Lower leg skin (tissue), 4 donors: ENCODE measurements around the gene ATXN3L. TPM values are rescaled to one million over a fixed set of nuclear protein-coding genes. Genes with fewer than 3 reads are reported as not detected.
"Not testable (repeated sequence)": the region's sequence is repeated elsewhere in the genome, so short reads cannot be mapped to it uniquely, and the experiment has no call there.

ENCODE experiments used
- DNase-seq, 2 donors: peaks; one replicate each; pipeline ENCODE4 v3.0.0-alpha.2; 2019; ENCODE audit warnings: low spot score in 2 of 2
- H3K4me3 ChIP-seq: fragments of 200-600 bp; sonication (generic); 2 replicates; pipeline ENCODE4 v1.5.1; 2017; ENCODE audit warnings: mild to moderate bottlenecking, low read depth; ENCODE audit not compliant: poor library complexity, severe bottlenecking
- POLR2A ChIP-seq, 2 donors: fragments of 450-650 bp; IDR thresholded peaks; one replicate each; pipeline ENCODE4 v1.6.1; 2016 to 2017; ENCODE audit warnings: antibody characterized with exemption in 2 of 2, mild to moderate bottlenecking in 1 of 2, moderate library complexity in 1 of 2
- WGBS, 2 donors: methylation state at CpG; one replicate each; pipeline ENCODE4 v1.1.5; 2018; 5-methylcytosine and 5-hydroxymethylcytosine counted together
- intact Hi-C: fragments of 100-400 bp; cut with DNase I; formaldehyde crosslinking; loops from one replicate; pipeline ENCODE4 v1.15.0; 2023; ENCODE audit warnings: low total_unique reads
- total RNA-seq, 4 donors: library from RNA; depleted of rRNA; stranded (reverse); fragments of >200 nt; gene quantifications; one replicate each; pipeline ENCODE4 v1.1.0, GENCODE V29; 2016
- TF ChIP-seq, protein P1 (sequence below), 3 donors: fragments of 450-650 bp; IDR thresholded peaks; one replicate each; pipeline ENCODE4 v1.5.1; 2016; ENCODE audit warnings: antibody characterized with exemption in 3 of 3, mild to moderate bottlenecking in 3 of 3, moderate library complexity in 2 of 3

Gene ATXN3L
- total RNA-seq, 4 donors from 2014 or later, result not detected

- no peak overlapping the region for H3K4me3 ChIP-seq
- intact Hi-C loops, result no loop called here
- no peak for DNase-seq
- WGBS, 2 donors, result 76 to 86% methylated on average over 2 of the region's 2 CpGs
- TF ChIP-seq, protein P1, sequence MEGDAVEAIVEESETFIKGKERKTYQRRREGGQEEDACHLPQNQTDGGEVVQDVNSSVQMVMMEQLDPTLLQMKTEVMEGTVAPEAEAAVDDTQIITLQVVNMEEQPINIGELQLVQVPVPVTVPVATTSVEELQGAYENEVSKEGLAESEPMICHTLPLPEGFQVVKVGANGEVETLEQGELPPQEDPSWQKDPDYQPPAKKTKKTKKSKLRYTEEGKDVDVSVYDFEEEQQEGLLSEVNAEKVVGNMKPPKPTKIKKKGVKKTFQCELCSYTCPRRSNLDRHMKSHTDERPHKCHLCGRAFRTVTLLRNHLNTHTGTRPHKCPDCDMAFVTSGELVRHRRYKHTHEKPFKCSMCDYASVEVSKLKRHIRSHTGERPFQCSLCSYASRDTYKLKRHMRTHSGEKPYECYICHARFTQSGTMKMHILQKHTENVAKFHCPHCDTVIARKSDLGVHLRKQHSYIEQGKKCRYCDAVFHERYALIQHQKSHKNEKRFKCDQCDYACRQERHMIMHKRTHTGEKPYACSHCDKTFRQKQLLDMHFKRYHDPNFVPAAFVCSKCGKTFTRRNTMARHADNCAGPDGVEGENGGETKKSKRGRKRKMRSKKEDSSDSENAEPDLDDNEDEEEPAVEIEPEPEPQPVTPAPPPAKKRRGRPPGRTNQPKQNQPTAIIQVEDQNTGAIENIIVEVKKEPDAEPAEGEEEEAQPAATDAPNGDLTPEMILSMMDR (IDR thresholded peaks at IDR 0.05), result no peak
- TF ChIP-seq POLR2A (IDR thresholded peaks at IDR 0.05), result no peak
Measured at GRCh38 chrX:13307041-13307440, 12.8 kb downstream of the ATXN3L start.

DNA sequence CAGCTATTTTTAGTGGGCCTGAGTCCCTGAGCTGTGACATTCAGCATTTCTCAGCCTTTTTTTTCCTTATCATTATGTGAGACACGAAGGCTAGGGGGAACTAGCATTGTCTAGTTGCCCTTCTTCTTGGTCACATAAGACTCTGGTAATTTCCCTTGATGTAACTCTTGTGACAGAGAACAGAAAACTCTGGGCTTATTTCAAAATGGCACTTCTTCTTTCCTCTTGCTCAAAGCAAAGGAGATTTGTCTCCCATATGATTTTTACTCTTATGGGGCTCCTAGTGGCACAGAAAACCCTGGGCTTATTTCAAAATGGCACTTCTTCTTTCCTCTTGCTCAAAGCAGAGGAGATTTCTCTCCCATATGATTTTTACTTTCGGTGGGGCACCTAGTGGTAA is 14.7 kb downstream of the ATXN3L start:
- DNase-seq, result no peak
- WGBS, 2 donors, result 81 to 91% methylated on average over 2 of the region's 2 CpGs
- TF ChIP-seq POLR2A (IDR thresholded peaks at IDR 0.05), result no peak
- TF ChIP-seq, protein P1 (IDR thresholded peaks at IDR 0.05), result no peak
- intact Hi-C loops, result no loop called here
- H3K4me3 ChIP-seq, result no peak overlapping the region

DNA sequence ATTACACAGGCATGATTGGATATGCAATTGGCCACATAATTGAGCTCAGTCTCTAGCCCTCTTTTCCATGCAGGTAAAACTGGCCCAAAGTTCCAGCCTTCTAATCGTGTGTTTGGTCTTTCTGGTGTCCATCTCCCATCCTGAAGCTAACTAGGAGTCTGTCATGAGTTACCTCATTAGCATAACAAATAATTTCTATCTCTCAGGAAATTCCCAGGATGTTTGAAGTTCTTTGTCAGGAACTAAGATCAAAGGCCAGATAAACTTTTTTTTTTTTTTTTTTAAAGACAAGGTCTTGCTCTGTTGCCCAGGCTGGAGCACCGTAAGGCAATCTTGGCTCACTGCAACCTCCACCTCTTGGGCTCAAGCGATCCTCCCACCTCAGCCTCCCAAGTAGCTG is 15.8 kb downstream of the ATXN3L start:
- 90% methylated on average over 3 of the region's 3 CpGs for WGBS, 2 donors

DNA sequence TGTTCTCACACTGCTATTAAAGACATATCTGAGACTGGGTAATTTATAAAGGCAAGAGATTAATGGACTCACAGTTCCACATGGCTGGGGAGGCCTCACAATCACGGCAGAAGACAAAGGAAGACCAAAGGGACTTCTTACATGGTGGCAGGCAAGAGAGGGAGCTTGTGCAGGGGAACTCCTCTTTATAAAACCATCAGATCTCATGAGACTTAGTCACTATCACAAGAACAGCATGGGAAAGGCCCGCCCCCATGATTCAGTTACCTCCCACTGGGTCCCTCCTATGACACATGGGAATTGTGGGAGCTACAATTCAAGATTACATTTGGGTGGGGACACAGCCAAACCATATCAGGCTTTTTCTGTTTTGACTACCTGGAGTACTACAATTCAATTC is 16.6 kb downstream of the ATXN3L start:
- intact Hi-C loops, DNase-seq, H3K4me3 ChIP-seq: not testable (repeated sequence)
- WGBS, 2 donors, result 62 to 100% methylated on average over 2 of the region's 2 CpGs

More for the DNA sequence above, 15.8 kb downstream of the ATXN3L start:
- no peak for DNase-seq
- TF ChIP-seq, protein P1 (IDR thresholded peaks at IDR 0.05), result no peak
- no peak for TF ChIP-seq POLR2A (IDR thresholded peaks at IDR 0.05)
- intact Hi-C loops, result no loop called here
- no peak overlapping the region for H3K4me3 ChIP-seq

DNA sequence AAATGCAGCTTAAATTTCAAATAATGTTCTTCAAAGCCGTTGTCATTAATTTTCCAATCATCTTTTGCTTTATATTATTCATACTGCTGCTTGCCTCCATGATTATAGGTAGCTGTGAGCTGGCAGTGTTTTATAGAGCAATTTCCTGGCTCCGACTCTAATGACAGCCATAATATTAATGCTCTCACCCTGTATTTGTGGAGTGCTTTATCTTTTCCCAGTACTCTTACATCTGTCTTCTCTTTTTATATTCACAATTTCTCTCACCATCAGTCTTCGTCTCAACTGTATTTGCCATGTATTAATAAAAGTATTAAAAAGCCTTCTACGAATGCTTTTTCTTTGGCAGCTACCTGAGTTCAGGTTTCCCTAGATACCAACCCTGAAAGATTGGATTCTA is 21.0 kb downstream of the ATXN3L start:
- H3K4me3 ChIP-seq, result no peak overlapping the region
- WGBS, 2 donors, result 73 to 74% methylated on average over 4 of the region's 4 CpGs
- intact Hi-C loops, result no loop called here
- TF ChIP-seq, protein P1 (IDR thresholded peaks at IDR 0.05), result no peak
- no peak for TF ChIP-seq POLR2A (IDR thresholded peaks at IDR 0.05)
- no peak for DNase-seq

DNA sequence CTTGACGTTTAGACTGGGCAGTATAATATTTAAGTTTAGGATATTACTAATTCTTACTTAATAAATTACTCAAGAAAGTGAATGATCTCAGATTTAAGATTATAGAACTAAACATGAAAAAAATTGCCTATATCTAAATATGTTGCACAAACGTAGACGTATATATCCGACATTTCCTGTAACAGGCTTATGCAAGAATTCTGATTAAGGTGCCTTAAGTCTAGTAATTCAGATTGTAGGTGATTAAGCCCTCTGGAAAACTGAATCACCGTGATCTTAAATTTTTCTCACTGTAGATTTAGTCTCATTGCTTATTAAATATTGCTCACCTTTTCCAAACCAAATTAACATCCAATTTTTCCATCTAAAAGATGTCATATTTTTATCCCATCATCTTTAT is 24.0 kb downstream of the ATXN3L start:
- intact Hi-C loops, result no loop called here
- TF ChIP-seq, protein P1 (IDR thresholded peaks at IDR 0.05), result no peak
- no peak for TF ChIP-seq POLR2A (IDR thresholded peaks at IDR 0.05)
- DNase-seq, result no peak
- WGBS, 2 donors, result 67 to 75% methylated on average over 5 of the region's 5 CpGs
- no peak overlapping the region for H3K4me3 ChIP-seq
